Ecto neural progenitor cell (in vitro differentiated cells): Measurements from ENCODE around the gene GOLGA6A.

Source experiments
- DNase-seq: peaks from one replicate; pipeline ENCODE4 v3.0.0-alpha.2; 2018; ENCODE audit warnings: low spot score

Gene GOLGA6A

GRCh38 chr15:74036271-74037170 is 45.8 kb downstream of the GOLGA6A start:
- DNase-seq = peak; percentile 78

DNA sequence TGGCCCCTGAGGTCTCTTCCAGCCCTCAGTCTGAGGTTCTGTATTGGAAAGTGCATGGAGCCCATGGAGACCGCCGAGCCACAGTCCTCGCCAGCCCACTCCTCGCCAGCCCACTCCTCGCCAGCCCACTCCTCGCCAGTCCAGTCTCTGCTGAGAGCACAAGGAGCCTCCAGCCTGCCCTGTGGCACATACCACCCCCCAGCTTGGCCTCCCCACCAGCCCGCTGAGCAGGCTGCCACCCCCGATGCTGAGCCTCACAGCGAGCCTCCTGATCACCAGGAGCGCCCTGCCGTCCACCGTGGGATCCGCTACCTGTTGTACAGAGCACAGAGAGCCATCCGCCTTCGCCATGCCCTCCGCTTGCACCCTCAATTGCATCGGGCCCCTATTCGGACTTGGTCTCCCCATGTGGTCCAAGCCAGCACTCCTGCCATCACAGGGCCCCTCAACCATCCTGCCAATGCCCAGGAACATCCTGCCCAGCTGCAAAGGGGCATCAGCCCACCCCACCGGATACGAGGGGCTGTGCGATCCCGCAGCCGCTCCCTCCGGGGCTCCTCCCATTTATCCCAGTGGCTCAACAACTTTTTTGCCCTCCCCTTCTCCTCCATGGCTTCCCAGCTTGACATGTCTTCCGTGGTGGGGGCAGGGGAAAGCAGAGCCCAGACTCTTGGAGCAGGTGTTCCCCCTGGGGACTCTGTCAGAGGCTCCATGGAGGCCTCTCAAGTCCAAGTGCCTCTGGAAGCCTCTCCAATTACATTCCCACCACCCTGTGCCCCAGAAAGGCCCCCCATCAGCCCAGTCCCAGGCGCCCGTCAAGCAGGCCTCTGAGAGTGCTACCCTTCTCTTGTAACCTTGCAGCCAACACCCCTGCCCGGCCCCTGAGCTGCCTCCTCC is 47.0 kb downstream of the GOLGA6A start:
- DNase-seq = no peak

DNA sequence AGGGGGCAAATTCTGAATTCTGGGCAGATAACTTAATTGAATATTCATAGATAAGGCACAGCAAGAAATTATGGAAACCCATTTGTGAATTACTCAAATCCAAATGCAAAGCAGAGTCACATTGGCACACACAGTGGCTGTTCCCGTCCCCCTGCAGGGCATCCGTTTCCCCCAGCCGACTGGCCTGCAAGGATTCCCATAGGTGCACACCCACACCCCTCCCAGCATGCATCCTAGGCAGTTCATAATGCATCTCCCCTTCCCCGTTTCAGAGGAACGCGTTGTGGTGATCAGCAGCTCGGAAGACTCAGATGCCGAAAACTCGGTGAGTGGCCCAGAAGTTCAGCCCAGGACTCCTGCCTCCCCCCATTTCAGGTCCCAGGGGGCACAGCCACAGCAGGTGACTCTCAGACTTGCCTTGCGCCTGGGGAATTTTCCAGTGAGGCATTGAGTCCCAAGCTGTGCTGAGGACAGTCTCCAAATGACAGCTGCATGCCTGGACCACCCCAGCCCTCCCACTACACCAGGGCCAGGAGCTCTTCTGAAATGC is 48.1 kb downstream of the GOLGA6A start:
- no peak for DNase-seq

GRCh38 chr15:74032606-74033561 is 49.5 kb downstream of the GOLGA6A start:
- DNase-seq = no peak

DNA sequence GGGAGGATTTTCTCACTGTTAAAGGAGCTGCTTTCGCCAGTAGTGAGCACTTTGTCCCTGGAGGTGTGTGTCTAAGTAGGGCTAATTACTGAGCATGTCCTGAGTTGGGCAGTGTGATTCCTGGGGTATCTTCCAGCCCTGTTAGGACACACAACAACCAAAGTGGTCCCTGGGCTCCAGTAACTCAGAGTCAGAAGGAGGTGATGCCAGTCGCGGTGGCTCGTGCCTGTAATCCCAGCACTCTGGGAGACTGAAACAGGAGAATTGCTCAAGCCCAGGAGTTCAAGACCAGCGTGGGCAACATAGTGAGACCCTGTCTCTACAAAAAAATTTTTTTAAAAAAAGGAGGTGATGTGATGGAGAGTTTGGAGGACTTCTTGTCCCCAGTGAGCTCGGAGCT is 50.3 kb downstream of the GOLGA6A start:
- no peak for DNase-seq

GRCh38 chr15:74028646-74029045 is 53.7 kb downstream of the GOLGA6A start:
- no peak for DNase-seq

GRCh38 chr15:74027688-74028087 is 54.7 kb downstream of the GOLGA6A start:
- no peak for DNase-seq

GRCh38 chr15:74025436-74025835 is 56.9 kb downstream of the GOLGA6A start:
- DNase-seq = no peak

- DNase-seq = no peak
These were observed 57.7 kb downstream of the GOLGA6A start for GRCh38 chr15:74024687-74025086.

- DNase-seq = no peak
These were observed 59.5 kb downstream of the GOLGA6A start for GRCh38 chr15:74022706-74023470.
